Trophoblast cell (in vitro differentiated cells and primary cell): ENCODE data around the gene MBD3.
"Not testable (repeated sequence)": the region's sequence is repeated elsewhere in the genome, so short reads cannot be mapped to it uniquely, and the experiment has no call there.

ENCODE experiments used
- DNase-seq, 2 donors: peaks; one replicate each; pipeline ENCODE4 v3.0.0-alpha.2; 2016
- H2AFZ ChIP-seq: 2 replicates; pipeline ENCODE4 v1.6.1; 2013; ENCODE audit warnings: low read length, moderate library complexity, mild to moderate bottlenecking; ENCODE audit not compliant: insufficient read depth, poor library complexity
- H2AK5ac ChIP-seq: 2 replicates; pipeline ENCODE4 v1.6.1; 2013; ENCODE audit warnings: mild to moderate bottlenecking, low read length
- H2BK120ac ChIP-seq: 2 replicates; pipeline ENCODE4 v1.6.1; 2013; ENCODE audit warnings: low read length, mild to moderate bottlenecking, moderate library complexity; ENCODE audit not compliant: insufficient read depth, poor library complexity
- H2BK12ac ChIP-seq: 2 replicates; pipeline ENCODE4 v1.6.1; 2013; ENCODE audit warnings: mild to moderate bottlenecking, low read length, moderate library complexity
- H2BK5ac ChIP-seq: 2 replicates; pipeline ENCODE4 v1.6.1; 2013; ENCODE audit warnings: low read length, low read depth, moderate library complexity, mild to moderate bottlenecking; ENCODE audit not compliant: poor library complexity
- H3K14ac ChIP-seq: 2 replicates; pipeline ENCODE4 v1.6.1; 2013; ENCODE audit warnings: mild to moderate bottlenecking, low read length
- H3K18ac ChIP-seq: 2 replicates; pipeline ENCODE4 v1.6.1; 2013; ENCODE audit warnings: mild to moderate bottlenecking, low read length
- H3K23ac ChIP-seq: 2 replicates; pipeline ENCODE4 v1.6.1; 2013; ENCODE audit warnings: low read length
- H3K27ac ChIP-seq: 2 replicates; pipeline ENCODE4 v1.5.1; 2013; ENCODE audit warnings: low read depth, mild to moderate bottlenecking, inconsistent platforms, low read length, moderate library complexity
- H3K27me3 ChIP-seq: 2 replicates; pipeline ENCODE4 v1.6.1; 2013; ENCODE audit warnings: inconsistent platforms, mild to moderate bottlenecking, low read length, moderate library complexity; ENCODE audit not compliant: insufficient read depth
- H3K36me3 ChIP-seq, 2 experiments: 1 replicate in 1 of 2; 2 replicates in 1 of 2; pipeline ENCODE4 v1.6.1; 2013; ENCODE audit warnings: low read length in 2 of 2, mild to moderate bottlenecking in 2 of 2, moderate library complexity in 1 of 2; ENCODE audit not compliant: insufficient read depth in 2 of 2, control insufficient read depth in 1 of 2
- H3K4ac ChIP-seq: 2 replicates; pipeline ENCODE4 v1.6.1; 2013; ENCODE audit warnings: low read depth, mild to moderate bottlenecking, low read length, moderate library complexity
- H3K4me1 ChIP-seq, 2 experiments: 1 replicate in 1 of 2; 2 replicates in 1 of 2; pipeline ENCODE4 v1.6.1; 2013; ENCODE audit warnings: low read length in 2 of 2, mild to moderate bottlenecking in 2 of 2, moderate library complexity in 1 of 2; ENCODE audit not compliant: insufficient read depth in 2 of 2, control insufficient read depth in 1 of 2
- H3K4me2 ChIP-seq: 2 replicates; pipeline ENCODE4 v1.6.1; 2013; ENCODE audit warnings: inconsistent platforms, mild to moderate bottlenecking, low read length, moderate library complexity
- H3K4me3 ChIP-seq: 2 replicates; pipeline ENCODE4 v1.5.1; 2013; ENCODE audit warnings: mild to moderate bottlenecking, low read depth, low read length, inconsistent platforms
- H3K79me1 ChIP-seq: one replicate; pipeline ENCODE4 v1.6.1; 2013; ENCODE audit warnings: low read length
- H3K79me2 ChIP-seq: 2 replicates; pipeline ENCODE4 v1.6.1; 2013; ENCODE audit warnings: low read length, mild to moderate bottlenecking; ENCODE audit not compliant: control insufficient read depth, insufficient read depth, poor library complexity
- H3K9ac ChIP-seq: 2 replicates; pipeline ENCODE4 v1.6.1; 2013; ENCODE audit warnings: mild to moderate bottlenecking, low read length
- H3K9me3 ChIP-seq: 2 replicates; pipeline ENCODE4 v1.6.1; 2013; ENCODE audit warnings: low read depth, mild to moderate bottlenecking, control low read depth, inconsistent platforms, low read length; ENCODE audit not compliant: insufficient read depth
- H4K12ac ChIP-seq: 2 replicates; pipeline ENCODE4 v1.6.1; 2013; ENCODE audit warnings: low read depth, mild to moderate bottlenecking, low read length, moderate library complexity
- H4K8ac ChIP-seq: 2 replicates; pipeline ENCODE4 v1.6.1; 2013; ENCODE audit warnings: low read depth, mild to moderate bottlenecking, low read length, moderate library complexity
- H4K91ac ChIP-seq: one replicate; pipeline ENCODE4 v1.6.1; 2013; ENCODE audit warnings: low read depth, mild to moderate bottlenecking, low read length, moderate library complexity
- WGBS: extraction: QIAGEN DNeasy Blood & Tissue Kit; methylation state at CpG from one replicate; pipeline ENCODE4 v1.1.7; 2013; ENCODE audit warnings: missing lambda C conversion rate; ENCODE audit not compliant: insufficient read length, insufficient coverage; ENCODE audit errors: extremely low coverage; 5-methylcytosine and 5-hydroxymethylcytosine counted together

The MBD3 gene

DNA sequence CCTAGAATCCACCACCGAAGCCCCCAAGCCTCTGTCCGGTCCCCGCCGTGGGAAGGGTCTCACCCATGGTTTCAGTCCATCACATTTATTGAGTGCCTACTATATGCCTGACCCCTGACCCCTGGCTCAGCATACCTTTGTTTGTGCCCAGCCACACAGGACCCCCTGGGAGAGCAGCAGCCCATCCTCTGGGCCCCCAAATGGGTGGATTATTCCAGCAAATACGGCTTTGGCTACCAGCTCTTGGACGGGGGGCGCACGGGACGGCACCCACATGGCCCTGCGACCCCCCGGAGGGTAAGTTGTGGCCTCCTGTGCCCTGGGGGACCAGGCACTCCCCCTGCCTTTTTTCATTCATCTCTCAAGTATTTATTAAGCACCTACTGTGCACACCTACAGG lies 61.1 kb downstream of the MBD3 start:
- no peak overlapping the region for H2BK120ac ChIP-seq
- H3K9me3 ChIP-seq = peaks cover 11% of the 10 kb centered on the region
- H2AK5ac ChIP-seq = no peak overlapping the region
- H3K4ac ChIP-seq = no peak overlapping the region
- no peaks in the 10 kb centered on the region for H3K79me1 ChIP-seq
- no peak overlapping the region for H3K14ac ChIP-seq
- no peaks in the 10 kb centered on the region for H3K4me1 ChIP-seq
- H4K12ac ChIP-seq = no peak overlapping the region
- H3K79me2 ChIP-seq = no peaks in the 10 kb centered on the region
- no peak overlapping the region for H4K8ac ChIP-seq
- no peak overlapping the region for H2BK12ac ChIP-seq
- H2BK5ac ChIP-seq = no peak overlapping the region
- no peak overlapping the region for H3K27ac ChIP-seq
- H2AFZ ChIP-seq = no peak overlapping the region
- no peak overlapping the region for H3K18ac ChIP-seq
- H4K91ac ChIP-seq = no peak overlapping the region
- DNase-seq = no peak
- no peak overlapping the region for H3K4me3 ChIP-seq
- H3K23ac ChIP-seq = no peak overlapping the region
- no peak overlapping the region for H3K4me2 ChIP-seq
- H3K9ac ChIP-seq = no peak overlapping the region
- no peaks in the 10 kb centered on the region for H3K36me3 ChIP-seq
- no CpG with 5 or more reads among the region's 11 CpGs for WGBS
- H3K27me3 ChIP-seq = no peaks in the 10 kb centered on the region

- not testable (repeated sequence) for H3K27me3 ChIP-seq
These were observed 61.8 kb downstream of the MBD3 start for GRCh38 chr19:1530856-1531255.

GRCh38 chr19:1529430-1529816 lies 63.2 kb downstream of the MBD3 start:
- no peak overlapping the region for H2AK5ac ChIP-seq
- H2AFZ ChIP-seq = no peak overlapping the region
- no peak overlapping the region for H2BK12ac ChIP-seq
- no peaks in the 10 kb centered on the region for H3K79me1 ChIP-seq
- no peak overlapping the region for H3K4me2 ChIP-seq
- H3K27ac ChIP-seq = no peak overlapping the region
- H4K91ac ChIP-seq = no peak overlapping the region
- H2BK120ac ChIP-seq = no peak overlapping the region
- peaks cover 11% of the 10 kb centered on the region for H3K9me3 ChIP-seq
- H3K4ac ChIP-seq = no peak overlapping the region
- H4K12ac ChIP-seq = no peak overlapping the region
- H3K27me3 ChIP-seq = peaks cover 4% of the 10 kb centered on the region
- H3K79me2 ChIP-seq = no peaks in the 10 kb centered on the region
- no peak overlapping the region for H3K18ac ChIP-seq
- no peak overlapping the region for H3K4me3 ChIP-seq
- no peak overlapping the region for H4K8ac ChIP-seq
- WGBS = no CpG with 5 or more reads among the region's 16 CpGs
- H2BK5ac ChIP-seq = no peak overlapping the region
- H3K14ac ChIP-seq = no peak overlapping the region
- H3K36me3 ChIP-seq = no peaks in the 10 kb centered on the region
- DNase-seq = no peak
- H3K9ac ChIP-seq = no peak overlapping the region
- no peaks in the 10 kb centered on the region for H3K4me1 ChIP-seq
- H3K23ac ChIP-seq = no peak overlapping the region

More at GRCh38 chr19:1530856-1531255, 61.8 kb downstream of the MBD3 start:
- peaks cover 10% of the 10 kb centered on the region for H3K9me3 ChIP-seq
- H3K18ac ChIP-seq, H2BK120ac ChIP-seq, H3K23ac ChIP-seq, H3K4me3 ChIP-seq, H4K8ac ChIP-seq, H3K4me1 ChIP-seq, DNase-seq, H4K91ac ChIP-seq, H3K79me1 ChIP-seq, H2BK5ac ChIP-seq, H3K79me2 ChIP-seq, H3K4ac ChIP-seq, H2AK5ac ChIP-seq, H3K27ac ChIP-seq, H4K12ac ChIP-seq, H3K4me2 ChIP-seq, H2BK12ac ChIP-seq, H3K14ac ChIP-seq, H3K9ac ChIP-seq, H2AFZ ChIP-seq, H3K36me3 ChIP-seq: not testable (repeated sequence)
- WGBS = no CpG with 5 or more reads among the region's 11 CpGs

GRCh38 chr19:1528596-1529429 lies 63.9 kb downstream of the MBD3 start:
- H4K8ac ChIP-seq = no peak overlapping the region
- H3K18ac ChIP-seq = no peak overlapping the region
- H3K14ac ChIP-seq = no peak overlapping the region
- no peak overlapping the region for H2BK5ac ChIP-seq
- no peaks in the 10 kb centered on the region for H3K79me1 ChIP-seq
- no peak overlapping the region for H3K27ac ChIP-seq
- H2BK12ac ChIP-seq = no peak overlapping the region
- no peak overlapping the region for H3K4me3 ChIP-seq
- no peaks in the 10 kb centered on the region for H3K36me3 ChIP-seq
- H3K9ac ChIP-seq = no peak overlapping the region
- no peak overlapping the region for H2AK5ac ChIP-seq
- no peaks in the 10 kb centered on the region for H3K79me2 ChIP-seq
- H4K12ac ChIP-seq = no peak overlapping the region
- no peaks in the 10 kb centered on the region for H3K4me1 ChIP-seq
- H3K23ac ChIP-seq = no peak overlapping the region
- no peak overlapping the region for H4K91ac ChIP-seq
- H3K9me3 ChIP-seq = peaks cover 14% of the 10 kb centered on the region
- DNase-seq = no peak
- no peak overlapping the region for H2AFZ ChIP-seq
- no CpG with 5 or more reads among the region's 23 CpGs for WGBS
- peaks cover 10% of the 10 kb centered on the region for H3K27me3 ChIP-seq
- no peak overlapping the region for H2BK120ac ChIP-seq
- no peak overlapping the region for H3K4ac ChIP-seq
- H3K4me2 ChIP-seq = no peak overlapping the region
